Fibroblast of skin of right biceps (primary cell): ENCODE measurements around the gene CNTN5.
"Not testable (repeated sequence)": the region's sequence is repeated elsewhere in the genome, so short reads cannot be mapped to it uniquely, and the experiment has no call there.

Experiments used
- DNase-seq: peaks from one replicate; pipeline ENCODE4 v3.0.0-alpha.2; 2013

Gene CNTN5

DNA sequence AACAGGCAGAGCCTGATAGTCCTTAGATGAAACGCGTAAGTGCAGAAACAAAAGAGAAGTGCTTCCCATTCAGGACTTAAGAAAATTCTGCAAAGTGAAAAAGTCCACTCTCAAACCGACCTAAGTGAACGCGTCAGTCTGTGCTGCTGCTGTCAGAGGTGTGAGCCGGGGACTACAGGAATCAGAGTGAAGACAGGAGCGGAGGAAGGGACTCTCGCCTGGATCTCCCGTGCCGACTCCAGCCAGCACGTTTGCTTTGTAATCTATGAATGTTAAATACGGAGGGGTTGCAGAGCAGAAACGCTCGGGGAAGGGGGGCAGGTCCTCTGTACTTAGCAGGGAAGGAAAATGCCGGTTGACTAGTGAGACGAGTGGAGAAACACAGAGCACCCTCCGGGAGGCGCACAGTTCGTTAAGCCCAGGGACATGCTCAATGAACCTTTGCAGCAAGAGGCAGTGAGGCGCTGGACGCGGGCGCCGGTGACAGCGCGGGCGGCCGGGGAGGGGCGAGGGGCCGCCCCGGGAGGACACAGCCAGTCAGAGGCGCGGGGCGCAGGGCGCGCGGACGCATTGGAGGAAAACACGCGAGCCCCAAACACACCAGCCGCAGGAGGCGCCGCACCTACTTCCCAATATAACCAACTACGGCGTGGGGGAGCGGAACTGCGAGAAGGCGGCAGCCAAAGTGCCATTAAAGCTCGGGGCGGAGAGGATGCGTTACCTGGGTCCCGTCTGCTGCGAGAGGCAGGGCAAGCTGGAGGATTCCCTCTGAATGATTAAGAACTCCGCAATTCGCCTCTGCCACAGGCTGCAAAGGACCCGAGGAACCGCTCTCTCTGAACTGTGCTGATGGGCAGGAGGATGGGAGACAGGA, at the start of gene CNTN5:
TSS of gene CNTN5 (plus strand) at position 598 of the 874 bp plus-strand sequence.
- DNase-seq: peak; percentile 28

DNA sequence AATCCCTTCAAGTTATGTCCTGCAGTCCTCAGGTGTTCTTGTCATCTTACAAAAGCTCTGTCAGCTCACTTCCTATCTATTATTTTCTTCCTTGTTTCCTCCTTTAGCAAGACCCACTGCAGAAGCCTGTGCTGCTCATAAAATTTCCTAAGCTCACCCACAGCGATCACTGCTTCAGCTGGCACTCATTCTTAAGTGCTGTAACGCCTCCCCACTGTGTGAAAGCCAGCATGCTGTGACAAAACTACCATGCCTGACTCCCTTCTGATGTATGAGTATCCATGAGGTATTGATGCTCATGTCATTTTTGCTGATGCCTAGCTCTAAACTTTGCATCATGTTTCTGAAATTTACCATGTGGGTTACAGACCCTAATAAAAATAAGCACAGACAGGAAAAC, 41.5 kb upstream of the CNTN5 start:
- no peak for DNase-seq

DNA sequence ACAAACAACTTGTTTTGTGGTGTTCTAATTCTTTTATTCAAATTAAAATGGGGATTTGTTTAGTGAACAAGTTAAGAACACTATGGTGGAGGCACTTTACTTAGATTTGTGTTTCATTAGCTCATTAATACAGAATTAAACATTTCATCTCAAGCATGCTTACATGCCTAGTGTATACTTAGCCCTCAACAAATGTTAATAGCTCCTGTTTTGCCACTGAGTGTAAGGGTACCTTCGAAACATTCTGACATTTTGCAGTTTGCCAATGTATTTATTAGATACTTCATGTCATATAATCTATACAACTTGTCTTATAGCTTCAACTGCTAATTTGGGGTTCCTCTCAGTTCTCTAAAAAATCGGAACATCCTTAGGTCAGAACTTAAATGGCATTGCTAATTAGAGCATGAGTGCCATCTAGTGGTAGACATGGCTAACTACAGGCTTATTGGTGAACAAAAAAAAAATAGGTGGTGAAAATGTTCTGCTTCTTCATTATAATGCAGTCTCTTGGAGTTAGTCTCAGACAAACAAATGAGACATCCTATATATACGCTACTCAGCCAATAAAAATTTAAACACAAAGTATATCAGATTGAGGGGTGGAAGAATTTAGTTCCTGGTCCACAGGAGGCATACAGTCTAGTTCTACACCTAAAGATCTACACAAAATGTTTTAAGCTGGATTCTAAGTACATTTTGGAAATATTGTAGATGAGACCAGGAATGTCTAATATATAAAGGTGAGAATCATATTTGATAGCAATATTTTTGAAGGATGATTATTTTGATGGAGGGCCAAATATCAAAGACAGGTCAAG, 4.9 kb upstream of the CNTN5 start:
- peak; percentile 32 for DNase-seq

DNA sequence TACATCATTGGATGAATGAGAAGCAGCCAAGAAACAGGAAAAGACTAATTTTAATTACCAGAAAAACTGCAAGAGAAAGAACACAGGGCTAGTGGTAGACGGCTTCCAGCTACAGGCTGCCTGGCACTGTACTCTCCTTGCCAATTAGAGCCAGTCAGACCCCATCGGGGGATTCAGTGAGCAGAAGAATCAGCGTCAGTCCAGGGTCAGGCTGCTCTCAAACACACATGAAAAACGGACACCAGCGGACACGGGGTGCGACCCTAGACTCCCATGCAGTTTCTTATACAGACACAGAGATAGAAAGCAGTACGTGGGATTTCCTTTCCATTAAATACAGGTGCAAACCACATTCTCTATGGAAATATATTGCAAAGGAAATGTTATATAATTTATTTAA, 1.1 kb upstream of the CNTN5 start:
- no peak for DNase-seq

DNA sequence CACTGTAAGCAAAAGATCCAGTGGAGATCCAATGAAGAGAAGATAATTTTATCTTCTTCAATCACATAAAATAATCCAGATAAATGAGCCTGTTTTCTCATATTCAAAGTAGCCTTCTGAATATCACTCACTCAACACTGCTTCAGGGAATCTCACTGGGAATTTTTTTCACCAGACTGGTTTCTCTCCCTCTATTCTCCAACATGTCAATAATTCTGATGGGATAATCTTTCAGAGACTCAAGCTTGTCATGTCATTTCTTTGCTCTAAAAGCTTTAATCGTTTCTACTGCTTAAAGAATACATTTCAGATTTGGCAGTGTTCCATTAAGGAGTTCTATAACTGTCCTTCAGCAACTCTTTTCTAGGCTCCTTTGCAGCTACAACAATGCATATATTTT, 16.3 kb downstream of the CNTN5 start:
- no peak for DNase-seq

DNA sequence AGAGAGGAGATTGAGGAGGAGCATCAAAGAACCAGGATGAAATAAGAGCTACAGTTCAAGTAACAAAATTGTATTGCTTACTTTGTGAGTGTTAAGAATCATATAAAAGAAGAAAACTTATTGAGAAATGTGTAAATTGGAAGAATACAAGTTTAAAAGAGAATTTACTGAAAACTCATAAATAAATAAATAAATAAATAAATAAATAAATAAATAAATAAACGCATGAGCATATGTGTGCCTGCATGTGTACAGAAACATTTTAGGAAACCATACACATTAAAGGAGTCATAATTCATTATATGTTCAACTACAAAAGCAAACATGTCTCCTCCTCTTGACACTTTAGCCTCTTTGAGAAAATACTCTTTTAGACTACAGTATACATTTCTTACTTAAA, 42.6 kb downstream of the CNTN5 start:
- no peak for DNase-seq

DNA sequence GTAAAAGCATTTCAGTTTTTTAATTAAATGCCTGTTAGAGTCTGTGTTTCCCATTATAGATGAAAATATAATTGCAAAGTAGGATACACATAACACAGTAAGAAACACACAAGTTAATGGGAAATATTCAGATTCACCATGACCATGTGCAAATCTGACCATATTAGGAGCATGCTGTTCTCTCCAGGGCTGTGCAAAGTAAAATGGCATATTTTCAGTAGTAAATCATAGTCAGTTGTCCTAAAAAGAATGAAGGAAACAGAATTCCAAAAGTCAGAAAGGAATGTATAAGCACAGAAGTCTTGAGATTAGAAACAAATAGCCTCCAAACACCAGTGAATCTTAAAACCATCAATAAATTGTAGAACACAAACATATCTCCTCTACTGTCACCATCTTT, 44.4 kb downstream of the CNTN5 start:
- peak; percentile 1 for DNase-seq

DNA sequence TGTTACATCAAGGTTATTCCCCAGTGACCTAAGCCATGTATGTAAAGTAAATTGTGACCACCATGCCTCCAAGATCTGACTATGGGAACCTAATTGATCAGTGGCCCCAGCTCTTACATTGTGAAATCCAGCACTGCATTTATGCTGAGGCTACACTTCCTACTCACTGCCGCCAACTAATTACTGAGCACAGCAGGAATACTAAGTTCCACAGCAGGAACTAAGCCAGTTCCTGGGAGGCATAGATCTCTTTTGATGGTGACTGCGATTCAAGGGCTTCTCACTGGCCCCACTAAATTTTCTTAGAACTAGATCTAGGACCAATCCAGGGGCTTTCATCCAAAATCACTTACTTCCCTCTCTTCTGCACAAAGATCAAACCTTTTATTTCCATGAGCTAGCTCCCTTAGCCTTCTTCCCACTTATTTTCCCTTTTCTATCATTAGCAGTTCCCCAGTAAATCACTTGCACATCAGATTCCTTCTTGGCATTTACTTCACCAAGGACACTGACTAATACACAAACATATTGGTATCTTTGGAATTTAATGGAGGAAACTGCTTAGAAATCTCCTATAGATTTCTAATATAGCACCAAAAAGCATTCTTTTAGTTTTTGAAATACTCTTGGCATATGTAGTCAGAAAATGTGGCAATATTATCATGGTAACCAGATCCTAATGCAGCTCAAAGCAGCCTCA, 46.0 kb downstream of the CNTN5 start:
- DNase-seq: no peak

DNA sequence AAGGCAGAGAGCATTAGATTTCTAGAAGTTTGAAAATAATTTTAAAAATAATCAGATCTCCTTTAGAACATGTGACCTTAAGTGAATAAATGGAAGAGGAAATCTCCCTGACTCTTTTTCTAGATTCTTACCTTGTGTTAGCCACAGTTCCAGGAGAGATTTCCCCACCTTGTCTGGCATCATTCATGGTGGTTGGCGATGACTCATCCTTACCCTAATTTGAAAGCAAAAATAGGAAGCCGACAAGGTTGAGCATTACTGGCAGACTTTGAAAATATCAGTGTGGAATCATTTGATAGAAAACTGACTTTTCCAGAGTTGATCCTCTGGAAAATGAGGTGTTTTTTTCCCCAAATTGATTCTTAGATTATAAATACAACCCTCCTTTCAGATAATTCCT, 48.1 kb downstream of the CNTN5 start:
- DNase-seq: no peak

DNA sequence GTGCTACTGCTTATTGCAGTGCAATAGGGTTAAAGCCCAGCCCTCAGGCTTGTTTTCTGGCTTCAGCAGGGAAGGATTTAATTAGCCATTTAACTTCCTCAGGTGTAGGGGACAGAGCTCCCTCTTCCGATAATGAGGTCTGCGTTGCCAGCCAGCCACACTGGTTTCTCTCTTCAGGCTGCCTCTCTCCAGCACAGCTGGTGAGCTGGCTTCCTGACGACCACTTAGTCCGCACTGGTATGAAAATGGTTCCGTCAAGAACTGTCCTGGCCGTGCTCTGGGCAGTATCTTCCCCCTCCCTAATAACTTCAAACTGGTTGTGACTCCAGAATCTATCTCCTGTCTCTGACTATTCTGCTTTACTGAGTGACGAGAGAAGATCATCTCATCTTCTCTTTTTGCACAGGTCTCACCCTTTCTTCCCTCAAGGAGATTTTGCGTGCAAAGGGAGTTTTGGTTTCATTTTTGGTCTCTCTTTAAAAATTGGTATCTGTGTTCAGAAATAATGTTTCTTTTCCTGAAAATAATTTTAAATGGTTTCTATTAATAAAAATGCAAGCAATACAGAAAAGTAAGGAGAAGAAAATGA, 49.2 kb downstream of the CNTN5 start:
- peak; percentile 3 for DNase-seq

DNA sequence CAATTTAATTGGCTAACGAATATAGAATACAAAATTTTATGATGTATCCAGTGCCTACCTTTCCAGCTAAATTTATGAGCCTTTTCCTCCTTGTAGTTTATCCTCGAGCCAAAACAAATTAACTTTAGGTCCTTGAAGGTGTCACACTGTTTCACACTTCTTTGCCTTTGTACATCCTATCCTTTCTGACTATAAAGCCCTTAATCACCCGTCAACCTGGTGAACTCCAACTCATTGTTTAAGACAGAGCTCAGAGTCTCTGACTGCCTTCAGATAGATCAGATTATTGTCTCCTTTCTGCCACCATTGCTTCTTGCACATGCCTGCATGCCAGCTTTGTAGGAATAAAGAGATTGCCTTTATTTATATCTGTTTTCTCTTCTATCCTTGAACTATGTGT, 58.8 kb downstream of the CNTN5 start:
- no peak for DNase-seq

DNA sequence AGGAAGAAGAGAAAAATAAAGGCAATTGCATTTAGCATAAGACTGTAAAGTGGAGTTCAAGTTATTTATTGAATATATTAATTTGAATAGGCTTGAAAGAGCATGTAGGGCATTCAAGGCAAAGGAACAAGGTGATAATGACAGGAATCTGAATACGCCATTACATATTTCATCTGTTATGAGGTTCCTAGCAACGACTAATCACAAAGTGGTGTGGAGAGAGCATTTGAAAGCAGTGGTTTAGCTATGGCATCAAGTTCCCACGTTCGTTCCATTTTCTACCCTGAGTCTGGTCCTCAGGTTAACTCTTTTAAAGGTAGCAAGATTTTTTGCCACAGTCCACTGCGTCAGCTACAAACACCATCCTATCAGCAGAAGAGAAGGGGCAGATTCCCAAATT, 59.4 kb downstream of the CNTN5 start:
- DNase-seq: no peak

DNA sequence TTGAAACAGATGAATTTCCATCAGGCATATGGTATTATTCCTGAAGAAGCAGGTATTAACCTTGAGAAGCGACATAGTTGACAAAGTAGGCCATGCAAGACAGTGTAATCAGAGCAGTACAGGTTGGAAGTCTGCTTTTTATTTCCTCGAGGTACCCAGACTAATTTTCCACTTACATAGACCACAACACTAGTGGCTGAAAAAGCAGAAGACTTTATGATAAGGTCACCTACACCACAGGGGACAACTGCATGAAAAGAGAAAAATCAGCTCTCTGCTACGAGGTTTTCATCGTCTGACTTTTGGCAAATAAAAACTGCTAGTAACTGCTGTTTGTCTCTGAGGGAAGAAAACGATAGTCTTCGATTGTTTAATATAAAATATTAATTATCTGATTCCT, 77.5 kb downstream of the CNTN5 start:
- DNase-seq: no peak

DNA sequence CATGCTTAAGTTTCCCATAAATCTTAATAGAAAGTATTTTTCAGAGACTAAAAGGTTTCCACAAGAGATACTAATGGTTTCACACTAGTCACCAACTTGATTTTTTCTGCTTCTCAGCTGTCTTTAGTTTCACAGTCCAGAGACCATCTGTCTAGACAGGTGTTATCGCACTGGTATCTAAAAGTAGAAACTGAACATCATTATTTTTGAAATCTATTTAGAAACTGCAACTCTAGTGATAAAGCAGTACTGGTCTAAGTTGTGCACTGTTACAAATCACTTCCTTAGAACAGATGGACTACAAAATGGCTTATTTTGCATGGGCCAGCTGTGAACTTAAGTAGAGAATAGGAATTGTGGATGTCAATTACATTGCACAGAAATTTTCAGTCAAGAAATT, 78.0 kb downstream of the CNTN5 start:
- DNase-seq: no peak

DNA sequence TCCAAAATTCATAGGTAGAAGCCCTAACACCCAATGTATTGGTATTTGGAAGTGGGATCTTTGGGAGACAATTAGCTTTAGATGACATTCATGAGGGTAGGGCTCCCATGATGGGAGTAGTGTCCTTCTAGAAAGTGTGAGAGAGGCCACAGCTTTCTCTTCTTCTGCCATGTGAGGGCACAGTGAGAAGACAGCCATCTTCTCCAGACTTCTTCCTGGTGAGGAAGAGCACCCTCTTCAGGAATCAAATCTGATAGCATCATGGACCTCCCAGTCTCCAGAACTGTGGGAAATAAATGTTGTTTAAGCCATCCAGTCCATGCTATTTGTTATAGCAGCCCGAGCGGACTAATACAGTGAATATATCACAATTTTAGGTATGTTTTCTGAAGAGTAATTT, 96.9 kb downstream of the CNTN5 start:
- no peak for DNase-seq

DNA sequence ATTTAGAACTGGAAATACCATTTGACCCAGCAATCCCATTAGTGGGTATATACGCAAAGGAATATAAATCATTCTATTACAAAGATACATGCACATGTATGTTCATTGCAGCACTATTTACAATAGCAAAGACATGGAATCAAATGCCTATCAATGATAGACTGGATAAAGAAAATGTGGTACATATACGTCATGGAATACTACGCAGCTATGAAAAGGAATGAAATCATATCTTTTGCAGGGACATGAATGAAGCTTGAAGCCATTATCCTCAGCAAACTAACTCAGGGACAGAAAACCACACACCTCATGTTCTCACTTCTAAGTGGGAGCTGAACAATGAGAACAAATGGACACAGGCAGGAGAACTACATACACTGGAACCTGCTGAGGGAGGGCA, 113.1 kb downstream of the CNTN5 start:
- DNase-seq: not testable (repeated sequence)

DNA sequence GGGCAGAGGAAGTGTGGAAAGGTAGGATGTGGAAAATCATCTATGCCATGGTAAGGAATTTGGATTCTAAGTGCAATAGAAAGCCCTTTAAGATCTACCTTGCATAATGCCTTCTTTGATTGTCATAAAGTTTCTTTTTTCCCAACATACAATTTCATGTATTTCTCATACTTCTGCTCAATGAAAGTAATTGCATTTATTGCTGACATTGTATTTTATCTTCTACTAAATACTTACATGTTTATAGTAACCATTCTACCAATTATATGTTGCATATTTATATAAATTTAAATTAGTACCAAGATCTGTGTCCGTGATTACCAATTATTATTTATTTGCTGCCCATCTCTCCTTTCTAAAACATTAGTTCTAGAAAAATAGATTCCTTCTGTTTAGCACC, 114.8 kb downstream of the CNTN5 start:
- DNase-seq: no peak

DNA sequence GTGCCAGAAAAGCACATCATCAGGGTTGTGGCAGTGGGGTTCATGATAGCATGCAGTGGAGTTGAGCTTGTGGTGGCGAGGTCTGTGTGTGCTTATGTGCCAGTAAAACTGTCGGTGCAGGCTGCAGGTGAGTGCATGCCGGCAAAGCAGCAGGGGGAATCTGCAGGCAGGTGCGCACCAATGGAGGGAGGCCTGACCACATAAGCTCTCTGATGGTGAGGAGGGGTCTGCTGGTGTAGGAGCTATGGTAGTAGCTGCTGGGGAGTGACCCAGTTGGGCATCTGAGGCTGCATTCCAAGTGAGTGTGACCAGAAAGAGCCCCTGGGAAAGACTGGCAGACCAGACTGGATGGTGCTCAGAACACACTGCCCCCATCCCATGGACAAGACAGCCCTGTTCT, 121.5 kb downstream of the CNTN5 start:
- DNase-seq: no peak

DNA sequence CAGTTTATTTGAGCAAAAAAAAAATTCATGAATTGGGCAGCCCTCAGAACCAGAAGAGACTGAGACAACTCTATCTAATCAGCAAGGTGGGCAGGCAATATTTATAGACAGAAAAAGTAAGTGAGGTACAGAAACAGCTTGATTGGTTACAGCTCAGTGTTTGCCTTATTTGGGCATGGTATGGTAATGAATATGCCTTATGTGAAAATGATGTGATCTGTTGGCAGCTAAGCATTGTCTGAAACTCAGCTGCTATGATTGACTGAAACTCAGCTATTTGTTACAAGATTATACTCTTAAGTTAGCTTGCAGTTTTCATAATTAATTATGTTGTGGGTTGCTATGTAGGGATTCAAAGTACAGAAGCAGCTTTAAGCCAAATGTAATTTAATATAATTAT, 127.6 kb downstream of the CNTN5 start:
- no peak for DNase-seq

DNA sequence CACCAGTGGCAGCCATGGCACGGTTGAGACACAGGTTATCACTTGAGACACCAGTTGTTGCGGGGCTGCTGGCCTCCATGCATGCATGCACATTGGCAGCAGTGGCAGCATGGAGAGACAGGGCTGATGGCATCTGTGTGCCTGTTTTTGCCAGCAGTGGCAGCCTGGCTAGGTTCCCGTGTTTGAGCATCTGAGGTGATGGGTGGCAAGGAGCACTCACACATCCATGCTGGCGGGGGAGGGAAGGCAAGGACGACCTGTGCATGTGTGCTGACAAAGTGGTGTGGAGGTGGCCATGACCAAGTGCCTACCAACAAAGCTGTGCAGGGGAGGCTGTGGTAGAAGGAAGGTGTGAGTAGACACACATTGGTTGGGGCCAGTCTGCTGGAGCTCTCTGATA, 133.5 kb downstream of the CNTN5 start:
- DNase-seq: no peak

DNA sequence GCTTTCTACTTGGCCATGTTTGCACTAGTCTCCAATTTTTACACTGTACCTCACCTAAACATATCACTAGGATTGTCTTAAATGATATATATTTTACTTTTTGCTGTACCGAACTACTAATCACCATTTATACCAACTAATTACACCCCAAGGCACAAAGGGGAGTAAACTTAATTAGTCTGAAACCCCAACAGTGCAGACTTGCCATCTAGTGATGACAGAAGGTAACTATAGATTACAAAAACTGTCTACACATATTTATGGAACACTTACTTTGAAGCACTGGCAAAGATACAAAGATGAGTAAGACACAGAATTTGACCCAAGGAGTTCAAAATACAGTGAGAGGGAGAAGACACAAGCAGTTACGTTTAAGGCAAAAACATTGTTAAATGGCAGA, 139.7 kb downstream of the CNTN5 start:
- no peak for DNase-seq

DNA sequence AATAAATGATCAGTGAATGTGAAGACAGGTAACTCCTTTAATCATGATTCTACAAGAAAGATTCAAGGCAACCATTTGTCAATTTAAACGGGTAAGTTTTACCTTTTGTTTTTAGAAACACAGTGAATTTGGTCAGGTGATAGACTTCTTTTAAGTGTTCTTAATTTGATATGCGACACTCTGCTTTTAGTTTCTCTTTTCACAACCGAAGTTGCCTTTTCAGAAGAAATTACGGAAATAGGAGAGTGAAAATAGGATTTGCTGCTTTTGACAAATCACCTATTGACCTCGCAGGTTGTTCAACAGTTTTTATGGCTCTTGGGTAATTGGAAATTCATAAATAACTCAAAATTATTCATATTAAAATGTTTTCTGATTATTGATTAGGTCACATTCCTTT, 142.1 kb downstream of the CNTN5 start:
- DNase-seq: no peak

DNA sequence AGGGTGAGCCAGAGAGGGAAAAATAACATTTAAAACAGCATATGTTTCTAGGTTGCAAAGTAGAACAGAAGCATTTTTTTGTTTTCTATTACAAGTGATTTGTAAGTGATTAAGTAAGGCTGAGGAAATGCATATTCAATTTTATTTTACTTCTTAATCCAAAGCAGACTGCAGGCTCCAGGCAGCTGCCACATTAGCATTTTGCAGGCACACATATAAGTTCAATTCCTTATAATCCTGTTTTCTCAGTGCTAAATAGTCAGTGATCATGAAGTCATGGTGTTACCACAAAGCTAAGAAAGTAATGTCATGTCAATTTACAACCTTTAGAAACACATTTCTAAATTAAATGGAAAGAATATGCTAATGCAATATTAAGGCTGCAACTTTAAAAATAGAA, 149.8 kb downstream of the CNTN5 start:
- DNase-seq: no peak
